Measurements from ENCODE around the gene NAV1. TPM values are rescaled to one million over a fixed set of nuclear protein-coding genes. Genes with fewer than 3 reads are reported as not detected.

Gene NAV1
- polyA plus RNA-seq, 1 donor (not counting 4 experiments of a cell fraction or from before 2014, with no cell fraction given): 13.2 TPM

DNA sequence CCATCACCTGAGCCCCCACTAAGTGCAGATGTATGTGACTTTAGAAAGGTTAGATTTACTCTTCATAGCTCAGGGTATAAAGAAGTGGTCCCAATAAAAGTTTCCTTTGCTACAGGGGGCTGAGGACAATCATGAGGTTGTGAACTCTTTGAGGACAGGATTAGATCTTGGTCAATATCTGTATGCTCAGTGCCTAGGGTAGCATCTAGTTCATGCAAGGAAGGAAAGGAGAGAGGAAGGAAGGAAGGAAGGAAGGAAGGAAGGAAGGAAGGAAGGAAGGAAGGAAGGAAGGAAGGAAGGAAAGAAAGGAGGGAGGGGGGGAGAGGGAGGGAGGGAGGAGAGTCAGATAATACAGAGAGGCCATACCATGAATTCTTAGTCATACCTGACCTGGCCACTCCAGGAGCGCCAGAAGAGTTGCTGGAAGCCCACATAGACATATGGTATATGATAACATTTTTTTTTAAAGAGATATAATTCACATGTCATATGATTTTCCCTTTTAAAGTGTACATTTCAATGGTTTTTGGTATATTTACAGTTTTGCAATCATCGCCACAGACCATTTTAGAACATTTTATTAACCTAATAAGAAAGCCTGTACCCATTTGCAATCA lies 22.3 kb upstream of the NAV1 start:
- Histone ChIP-seq H3K9me1 (ENCODE audit: control insufficient read depth, extremely low read depth, insufficient read depth, low read length) (no peaks in the 10 kb centered on the region), H3K4me3 (ENCODE audit: control insufficient read depth in 2 of 3, extremely low read depth in 1 of 3, insufficient read depth in 2 of 3, low read depth in 1 of 3, low read length in 3 of 3) (no peak overlapping the region), H3K27ac (ENCODE audit: control insufficient read depth, insufficient read depth, low read length) (no peak overlapping the region), H4K20me1 (ENCODE audit: control insufficient read depth, extremely low read depth, insufficient read depth, low read length) (no peaks in the 10 kb centered on the region), H3K9me3 (ENCODE audit: control insufficient read depth, low read depth, low read length) (no peaks in the 10 kb centered on the region), H3K4me1 (ENCODE audit: control insufficient read depth, extremely low read depth, insufficient read depth, low read length) (peaks cover 35% of the 10 kb centered on the region), H3K27me3 (ENCODE audit: control insufficient read depth, extremely low read depth, insufficient read depth, low read length) (no peaks in the 10 kb centered on the region), H3K36me3 (ENCODE audit: control insufficient read depth in 2 of 2, extremely low read depth in 1 of 2, insufficient read depth in 2 of 2, low read length in 2 of 2) (no peaks in the 10 kb centered on the region), H2AFZ (ENCODE audit: control insufficient read depth, low read length) (no peak overlapping the region), H3K9ac (ENCODE audit: control insufficient read depth, extremely low read depth, insufficient read depth, low read length) (no peak overlapping the region), H3K79me2 (ENCODE audit: control insufficient read depth, insufficient read depth, low read length) (no peaks in the 10 kb centered on the region), H3K4me2 (ENCODE audit: control insufficient read depth, extremely low read depth, insufficient read depth, low read depth, low read length) (no peak overlapping the region)
- DNase-seq (ENCODE audit: low read depth, low spot score) (no peak), FAIRE-seq (no peak)
- dilution Hi-C loops (cut with MboI; ENCODE audit: extremely low pct_ligation_motif_present, low sequenced_read_pairs): no loop called here
- TF ChIP-seq EZH2 (IDR thresholded peaks at IDR 0.05; ENCODE audit: low read length): no peak
- TF ChIP-seq, protein P1, sequence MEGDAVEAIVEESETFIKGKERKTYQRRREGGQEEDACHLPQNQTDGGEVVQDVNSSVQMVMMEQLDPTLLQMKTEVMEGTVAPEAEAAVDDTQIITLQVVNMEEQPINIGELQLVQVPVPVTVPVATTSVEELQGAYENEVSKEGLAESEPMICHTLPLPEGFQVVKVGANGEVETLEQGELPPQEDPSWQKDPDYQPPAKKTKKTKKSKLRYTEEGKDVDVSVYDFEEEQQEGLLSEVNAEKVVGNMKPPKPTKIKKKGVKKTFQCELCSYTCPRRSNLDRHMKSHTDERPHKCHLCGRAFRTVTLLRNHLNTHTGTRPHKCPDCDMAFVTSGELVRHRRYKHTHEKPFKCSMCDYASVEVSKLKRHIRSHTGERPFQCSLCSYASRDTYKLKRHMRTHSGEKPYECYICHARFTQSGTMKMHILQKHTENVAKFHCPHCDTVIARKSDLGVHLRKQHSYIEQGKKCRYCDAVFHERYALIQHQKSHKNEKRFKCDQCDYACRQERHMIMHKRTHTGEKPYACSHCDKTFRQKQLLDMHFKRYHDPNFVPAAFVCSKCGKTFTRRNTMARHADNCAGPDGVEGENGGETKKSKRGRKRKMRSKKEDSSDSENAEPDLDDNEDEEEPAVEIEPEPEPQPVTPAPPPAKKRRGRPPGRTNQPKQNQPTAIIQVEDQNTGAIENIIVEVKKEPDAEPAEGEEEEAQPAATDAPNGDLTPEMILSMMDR (optimal IDR thresholded peaks at IDR 0.05 in 1 of 3, IDR thresholded peaks at IDR 0.05 in 1 of 3, conservative IDR thresholded peaks at IDR 0.05 in 1 of 3; ENCODE audit: extremely low read depth in 1 of 3, insufficient read depth in 2 of 3, low read length in 3 of 3): no peak

DNA sequence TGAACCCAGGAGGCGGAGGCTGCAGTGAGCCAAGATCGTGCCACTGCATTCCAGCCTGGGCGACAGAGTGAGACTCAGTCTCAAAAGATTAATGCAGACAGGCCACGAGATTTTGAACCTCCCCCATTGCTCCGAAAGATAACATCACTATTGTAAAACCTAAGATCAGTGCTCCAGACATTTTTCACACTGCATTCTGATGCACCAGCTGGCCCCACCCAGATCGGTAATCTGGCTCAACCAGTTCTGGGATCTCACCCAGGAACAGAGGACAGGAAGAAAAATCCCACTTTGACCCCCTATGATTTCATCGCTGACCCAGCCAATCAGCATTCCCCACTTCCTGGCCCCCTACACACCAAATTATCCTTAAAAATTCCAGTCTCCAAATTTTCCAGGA lies 21.3 kb upstream of the NAV1 start:
- Histone ChIP-seq H3K27me3 (ENCODE audit: control insufficient read depth, extremely low read depth, insufficient read depth, low read length) (no peaks in the 10 kb centered on the region), H3K9ac (ENCODE audit: control insufficient read depth, extremely low read depth, insufficient read depth, low read length) (peak overlapping the region; percentile 37), H3K9me1 (ENCODE audit: control insufficient read depth, extremely low read depth, insufficient read depth, low read length) (no peaks in the 10 kb centered on the region), H3K36me3 (ENCODE audit: control insufficient read depth in 2 of 2, extremely low read depth in 1 of 2, insufficient read depth in 2 of 2, low read length in 2 of 2) (no peaks in the 10 kb centered on the region), H2AFZ (ENCODE audit: control insufficient read depth, low read length) (peak overlapping the region; percentile 54), H3K4me1 (ENCODE audit: control insufficient read depth, extremely low read depth, insufficient read depth, low read length) (peaks cover 35% of the 10 kb centered on the region), H3K4me3 (ENCODE audit: control insufficient read depth in 2 of 3, extremely low read depth in 1 of 3, insufficient read depth in 2 of 3, low read depth in 1 of 3, low read length in 3 of 3) (no peak overlapping the region), H3K4me2 (ENCODE audit: control insufficient read depth, extremely low read depth, insufficient read depth, low read depth, low read length) (peak overlapping the region; percentile 62), H3K9me3 (ENCODE audit: control insufficient read depth, low read depth, low read length) (no peaks in the 10 kb centered on the region), H3K79me2 (ENCODE audit: control insufficient read depth, insufficient read depth, low read length) (no peaks in the 10 kb centered on the region), H3K27ac (ENCODE audit: control insufficient read depth, insufficient read depth, low read length) (peak overlapping the region; percentile 68), H4K20me1 (ENCODE audit: control insufficient read depth, extremely low read depth, insufficient read depth, low read length) (no peaks in the 10 kb centered on the region)
- FAIRE-seq (peak; percentile 23), DNase-seq (ENCODE audit: low read depth, low spot score) (no peak)
- dilution Hi-C loops (cut with MboI; ENCODE audit: extremely low pct_ligation_motif_present, low sequenced_read_pairs): no loop called here
- TF ChIP-seq, protein P1 (optimal IDR thresholded peaks at IDR 0.05 in 1 of 3, IDR thresholded peaks at IDR 0.05 in 1 of 3, conservative IDR thresholded peaks at IDR 0.05 in 1 of 3; ENCODE audit: extremely low read depth in 1 of 3, insufficient read depth in 2 of 3, low read length in 3 of 3): no peak
- TF ChIP-seq EZH2 (IDR thresholded peaks at IDR 0.05; ENCODE audit: low read length): no peak
